IMR-90 (cell line): ENCODE measurements around the gene CLDN9. TPM values are rescaled to one million over a fixed set of nuclear protein-coding genes. Genes with fewer than 3 reads are reported as not detected.
A peak's percentile ranks its signal among the peaks of the same experiment; 100 is the strongest.

Experiments
- ATAC-seq: fragments of 200-7000 bp; cut with Tn5 transposase; 2 replicates; pipeline ENCODE4 v1.9.1; 2020; ENCODE audit warnings: low read depth, mild to moderate bottlenecking, moderate library complexity
- BruUV-seq: library from RNA; stranded (reverse); fragments of 400-500 nt; replicated peaks from 2 replicates; lab custom pipeline; 2021; lab: Mats Ljungman, UMichigan
- CTCF ChIA-PET: fragments of 300-600 bp; formaldehyde crosslinking; extraction: SDS; loops from one replicate; lab custom pipeline; 2021; ENCODE audit warnings: antibody characterized with exemption; lab: Yijun Ruan, JAX
- POLR2A ChIA-PET: fragments of 300-600 bp; sonication (Branson Sonifier 250); formaldehyde crosslinking; loops from one replicate; lab custom pipeline; 2022; ENCODE audit warnings: antibody characterized with exemption; ENCODE audit not compliant: unreplicated experiment; lab: Charles Lee
- DNase-seq: peaks from one replicate; pipeline ENCODE4 v3.0.0; 2013
- H2AFZ ChIP-seq: replicated peaks from 2 replicates; pipeline ENCODE3; 2013; ENCODE audit warnings: low read length, mild to moderate bottlenecking; ENCODE audit not compliant: poor library complexity
- H2AK5ac ChIP-seq: 2 replicates; pipeline ENCODE4 v1.6.1; 2013; ENCODE audit warnings: low read depth, low read length, inconsistent platforms
- H2AK9ac ChIP-seq: replicated peaks from 2 replicates; pipeline ENCODE3; 2013; ENCODE audit warnings: mild to moderate bottlenecking, low read depth, low read length, moderate library complexity; ENCODE audit not compliant: poor library complexity
- H2BK120ac ChIP-seq: 2 replicates; pipeline ENCODE4 v1.6.1; 2013; ENCODE audit warnings: low read depth, low read length, inconsistent platforms
- H2BK15ac ChIP-seq: 3 replicates; pipeline ENCODE4 v1.6.1; 2013; ENCODE audit warnings: low read depth, low read length, inconsistent platforms
- H2BK20ac ChIP-seq: 2 replicates; pipeline ENCODE4 v1.6.1; 2013; ENCODE audit warnings: low read depth, mild to moderate bottlenecking, inconsistent platforms, low read length, moderate library complexity
- H2BK5ac ChIP-seq: 2 replicates; pipeline ENCODE4 v1.6.1; 2013; ENCODE audit warnings: mild to moderate bottlenecking, low read depth, low read length, inconsistent platforms; ENCODE audit not compliant: poor library complexity, severe bottlenecking
- H3K14ac ChIP-seq: replicated peaks from 2 replicates; pipeline ENCODE4 v1.6.1; 2013; ENCODE audit warnings: low read depth, low read length, inconsistent platforms
- H3K18ac ChIP-seq: 2 replicates; pipeline ENCODE4 v1.6.1; 2013; ENCODE audit warnings: low read depth, low read length, control low read depth
- H3K23ac ChIP-seq: 2 replicates; pipeline ENCODE4 v1.6.1; 2013; ENCODE audit warnings: low read depth, low read length, inconsistent platforms
- H3K27ac ChIP-seq: 2 replicates; pipeline ENCODE4 v1.5.1; 2013; ENCODE audit warnings: mild to moderate bottlenecking, control low read depth, low read length; ENCODE audit not compliant: insufficient read depth
- H3K27me3 ChIP-seq: 2 replicates; pipeline ENCODE4 v1.6.1; 2013; ENCODE audit warnings: low read length; ENCODE audit not compliant: control insufficient read depth, insufficient read depth
- H3K36me3 ChIP-seq: 2 replicates; pipeline ENCODE4 v1.6.1; 2013; ENCODE audit warnings: low read length, mixed read lengths; ENCODE audit not compliant: control insufficient read depth, insufficient read depth
- H3K4ac ChIP-seq: 2 replicates; pipeline ENCODE4 v1.6.1; 2013; ENCODE audit warnings: low read depth, low read length, inconsistent platforms
- H3K4me1 ChIP-seq: 2 replicates; pipeline ENCODE4 v1.6.1; 2013; ENCODE audit warnings: low read length, mixed read lengths; ENCODE audit not compliant: control insufficient read depth, insufficient read depth
- H3K4me2 ChIP-seq: 2 replicates; pipeline ENCODE4 v1.6.1; 2013; ENCODE audit warnings: low read depth, mild to moderate bottlenecking, control low read depth, low read length, moderate library complexity
- H3K4me3 ChIP-seq: 2 replicates; pipeline ENCODE4 v1.5.1; 2013; ENCODE audit warnings: low read depth, mild to moderate bottlenecking, control low read depth, low read length, moderate library complexity; ENCODE audit not compliant: insufficient read depth
- H3K56ac ChIP-seq: 2 replicates; pipeline ENCODE4 v1.6.1; 2013; ENCODE audit warnings: low read length, inconsistent platforms; ENCODE audit not compliant: insufficient read depth; ENCODE audit errors: extremely low read depth
- H3K79me1 ChIP-seq, 2 experiments: 2 replicates each; pipeline ENCODE4 v1.6.1; 2013; ENCODE audit warnings: low read length in 2 of 2, inconsistent platforms in 1 of 2, low read depth in 1 of 2
- H3K9ac ChIP-seq: 2 replicates; pipeline ENCODE4 v1.6.1; 2013; ENCODE audit warnings: low read depth, low read length, control low read depth
- H3K9me1 ChIP-seq: 2 replicates; pipeline ENCODE4 v1.6.1; 2013; ENCODE audit warnings: low read length, inconsistent platforms; ENCODE audit not compliant: insufficient read depth
- H3K9me3 ChIP-seq: 2 replicates; pipeline ENCODE4 v1.6.1; 2013; ENCODE audit warnings: low read length; ENCODE audit not compliant: control insufficient read depth, insufficient read depth
- H4K20me1 ChIP-seq: 2 replicates; pipeline ENCODE4 v1.6.1; 2013; ENCODE audit warnings: low read length, inconsistent platforms; ENCODE audit not compliant: insufficient read depth
- H4K5ac ChIP-seq: 2 replicates; pipeline ENCODE4 v1.6.1; 2013; ENCODE audit warnings: mild to moderate bottlenecking, low read depth, low read length, control low read depth
- H4K8ac ChIP-seq, 2 experiments: 2 replicates each; pipeline ENCODE4 v1.6.1; 2013; ENCODE audit warnings: low read depth in 2 of 2, low read length in 2 of 2, control low read depth in 1 of 2, inconsistent platforms in 1 of 2
- H4K91ac ChIP-seq: 2 replicates; pipeline ENCODE4 v1.6.1; 2013; ENCODE audit warnings: low read depth, low read length, inconsistent platforms; ENCODE audit not compliant: insufficient read depth
- BHLHE40 ChIP-seq: fragments of 150-350 bp; IDR thresholded peaks from 2 replicates; pipeline ENCODE4 v1.6.1; 2016; ENCODE audit warnings: mild to moderate bottlenecking, low read depth, low read length
- CEBPB ChIP-seq: IDR thresholded peaks from 2 replicates; pipeline ENCODE4 v1.6.1; 2012; ENCODE audit warnings: low read depth, low read length, improper control_type of control experiment
- CHD1 ChIP-seq: IDR thresholded peaks from 2 replicates; pipeline ENCODE4 v1.6.1; 2012; ENCODE audit warnings: low read depth, low read length, improper control_type of control experiment
- FOS ChIP-seq: fragments of 150-350 bp; IDR thresholded peaks from 2 replicates; pipeline ENCODE4 v1.6.1; 2016; ENCODE audit warnings: low read depth, low read length
- MAFK ChIP-seq: IDR thresholded peaks from 2 replicates; pipeline ENCODE4 v1.6.1; 2012; ENCODE audit warnings: low read depth, low read length, improper control_type of control experiment
- MAZ ChIP-seq: IDR thresholded peaks from 2 replicates; pipeline ENCODE4 v1.6.1; 2012; ENCODE audit warnings: low read depth, mild to moderate bottlenecking, low read length, improper control_type of control experiment, moderate library complexity, borderline replicate concordance
- MXI1 ChIP-seq: IDR thresholded peaks from 2 replicates; pipeline ENCODE4 v1.6.1; 2012; ENCODE audit warnings: low read depth, mild to moderate bottlenecking, low read length, moderate library complexity, borderline replicate concordance
- NFE2L2 ChIP-seq: fragments of 150-350 bp; IDR thresholded peaks from 2 replicates; pipeline ENCODE4 v1.6.1; 2016; ENCODE audit warnings: low read depth, mild to moderate bottlenecking, low read length
- POLR2A ChIP-seq: IDR thresholded peaks from 2 replicates; pipeline ENCODE4 v1.6.1; 2012; ENCODE audit warnings: mild to moderate bottlenecking, low read depth, low read length
- RCOR1 ChIP-seq: IDR thresholded peaks from 2 replicates; pipeline ENCODE4 v1.6.1; 2012; ENCODE audit warnings: mild to moderate bottlenecking, low read length, improper control_type of control experiment; ENCODE audit not compliant: insufficient replicate concordance
- RFX5 ChIP-seq: IDR thresholded peaks from 2 replicates; pipeline ENCODE4 v1.8.0; 2012; ENCODE audit warnings: low read depth, mild to moderate bottlenecking, low read length, moderate library complexity
- SMC3 ChIP-seq: fragments of 150-350 bp; IDR thresholded peaks from 2 replicates; pipeline ENCODE4 v1.6.1; 2016; ENCODE audit warnings: low read depth, mild to moderate bottlenecking, antibody characterized with exemption, low read length, moderate library complexity
- USF2 ChIP-seq: fragments of 150-350 bp; IDR thresholded peaks from 2 replicates; pipeline ENCODE4 v1.6.1; 2017; ENCODE audit warnings: mild to moderate bottlenecking, antibody characterized with exemption, low read length, low read depth
- WGBS, 2 experiments: methylation state at CpG; one replicate each; pipeline versions ENCODE4 v1.1.5 to v1.1.7; 2013; ENCODE audit warnings: missing lambda C conversion rate in 2 of 2; ENCODE audit not compliant: insufficient read length in 1 of 2; ENCODE audit errors: extremely low coverage in 2 of 2; 5-methylcytosine and 5-hydroxymethylcytosine counted together
- dilution Hi-C: fragments of 300-500 bp; cut with HindIII; formaldehyde crosslinking; loops from one replicate; pipeline ENCODE4 v1.14.3; 2018; ENCODE audit warnings: low sequenced_read_pairs; ENCODE audit not compliant: unreplicated experiment
- in situ Hi-C: fragments of 300-500 bp; cut with MboI; formaldehyde crosslinking; loops from 3 replicates; pipeline ENCODE4 v1.14.3; 2019; ENCODE audit warnings: low sequenced_read_pairs, inconsistent platforms, mixed read lengths
- intact Hi-C: fragments of 100-400 bp; cut with micrococcal nuclease; formaldehyde crosslinking; loops from 2 replicates; pipeline ENCODE4 v1.10.0; 2022
- polyA plus RNA-seq, 3 experiments: library from polyadenylated mRNA; depleted of rRNA; stranded (reverse); fragments of >200 nt; gene quantifications; 2 replicates each; pipeline ENCODE4 v1.2.3, GENCODE V29; 2012; ENCODE audit warnings: low replicate concordance in 1 of 3
- total RNA-seq: library from RNA; depleted of rRNA; stranded (reverse); fragments of >200 nt; gene quantifications from 2 replicates; pipeline ENCODE4 v1.2.3, GENCODE V29; 2012
- TF ChIP-seq, protein P1 (sequence below): conservative IDR thresholded peaks from 2 replicates; pipeline ENCODE4 v1.5.1; 2012; ENCODE audit warnings: mild to moderate bottlenecking, low read depth, low read length, improper control_type of control experiment
- TF ChIP-seq, protein P2 (sequence below): fragments of 150-350 bp; IDR thresholded peaks from 2 replicates; pipeline ENCODE4 v1.6.1; 2016; ENCODE audit warnings: low read depth, mild to moderate bottlenecking, low read length, moderate library complexity, borderline replicate concordance

CLDN9 gene
- total and polyA plus RNA-seq, 2 of the 4 experiments (the other 2 are of a cell fraction): 0.05 TPM; not detected in 1

DNA sequence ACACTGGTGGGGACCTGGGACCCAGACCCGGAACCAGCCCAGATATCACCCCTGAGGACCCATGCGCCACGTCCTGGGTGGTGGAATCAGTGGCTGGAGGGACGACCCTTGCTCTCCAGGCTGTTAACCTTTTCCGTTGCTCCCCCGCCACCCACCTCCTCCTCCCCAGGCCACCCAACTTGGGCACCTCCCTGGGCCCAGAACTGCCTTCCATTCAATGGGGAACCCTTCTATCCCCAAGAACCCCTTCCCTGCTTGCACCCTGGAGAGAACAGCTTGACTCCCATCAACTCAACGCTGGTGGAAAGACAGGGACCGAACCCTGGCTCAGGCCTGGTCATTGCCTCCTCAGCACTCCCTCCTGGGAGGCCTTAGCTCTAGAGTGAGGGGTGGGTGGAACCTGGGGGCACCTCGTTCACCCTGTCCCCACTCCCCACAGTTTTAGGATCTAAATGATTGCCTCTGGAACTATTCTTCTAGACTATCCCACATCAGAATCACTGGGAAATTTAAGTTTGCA lies 47.1 kb downstream of the CLDN9 start:
- Histone ChIP-seq H3K9ac (peak overlapping the region; percentile 71), H2AK9ac (peak overlapping the region; percentile 21), H3K4ac (peak overlapping the region; percentile 93), H2BK20ac (peak overlapping the region; percentile 35; the same call in 1 of the 2 replicates), H3K4me3 (peak overlapping the region; percentile 27), H3K23ac (peak overlapping the region; percentile 35; the same call in 1 of the 2 replicates), H2BK120ac (peak overlapping the region; percentile 48; the same call in 1 of the 2 replicates), H3K9me1 (peaks cover 9% of the 10 kb centered on the region), H3K4me1 (peaks cover 8% of the 10 kb centered on the region), H2BK15ac (peak overlapping the region; percentile 90; the same call in 1 of the 3 replicates), H3K18ac (peak overlapping the region; percentile 82), H3K36me3 (no peaks in the 10 kb centered on the region), H3K4me2 (peak overlapping the region; percentile 71), H3K9me3 (no peaks in the 10 kb centered on the region), H2BK5ac (peak overlapping the region; percentile 84), H3K27me3 (no peaks in the 10 kb centered on the region; the same call in 1 of the 2 replicates), H2AK5ac (peak overlapping the region; percentile 74), H2AFZ (peak overlapping the region; percentile 100), H4K8ac (peak overlapping the region; percentile 87 to 100), H4K20me1 (no peaks in the 10 kb centered on the region; the same call in 1 of the 2 replicates), H3K27ac (peak overlapping the region; percentile 89), H3K79me1 (peaks cover 0 to 16% of the 10 kb centered on the region in 2 experiments; a peak in 1 of 4 replicates), H4K91ac (peak overlapping the region; percentile 62), H4K5ac (peak overlapping the region; percentile 93), H3K14ac (peak overlapping the region; percentile 88), H3K56ac (no peak overlapping the region)
- no CpG with 5 or more reads among the region's 9 CpGs for WGBS, 2 experiments
- ChIA-PET CTCF (interaction anchor here (0.6 to 2.2 kb wide), 8 partner anchors 12 to 112 kb away, joined by 3 to 9 read pairs (median 4); no protein-coding TSS in a partner anchor), POLR2A (no interaction called here)
- BruUV-seq: no TSS peak
- intact Hi-C loops (loop anchor here (1.0 to 2.0 kb wide), 4 partner anchors 47 to 107 kb away; no protein-coding TSS in a partner anchor), dilution Hi-C loops (no loop called here), in situ Hi-C loops (loop anchor here (5.0 kb wide), 1 partner anchor 43 kb away; no protein-coding TSS in a partner anchor)
- ATAC-seq: no peak
- TF ChIP-seq RCOR1 (no peak), BHLHE40 (no peak), MXI1 (no peak), RFX5 (no peak), NFE2L2 (no peak), MAZ (no peak), SMC3 (no peak), MAFK (no peak), CHD1 (no peak), FOS (no peak), POLR2A (no peak), USF2 (no peak), CEBPB (no peak)
- TF ChIP-seq, protein P1, sequence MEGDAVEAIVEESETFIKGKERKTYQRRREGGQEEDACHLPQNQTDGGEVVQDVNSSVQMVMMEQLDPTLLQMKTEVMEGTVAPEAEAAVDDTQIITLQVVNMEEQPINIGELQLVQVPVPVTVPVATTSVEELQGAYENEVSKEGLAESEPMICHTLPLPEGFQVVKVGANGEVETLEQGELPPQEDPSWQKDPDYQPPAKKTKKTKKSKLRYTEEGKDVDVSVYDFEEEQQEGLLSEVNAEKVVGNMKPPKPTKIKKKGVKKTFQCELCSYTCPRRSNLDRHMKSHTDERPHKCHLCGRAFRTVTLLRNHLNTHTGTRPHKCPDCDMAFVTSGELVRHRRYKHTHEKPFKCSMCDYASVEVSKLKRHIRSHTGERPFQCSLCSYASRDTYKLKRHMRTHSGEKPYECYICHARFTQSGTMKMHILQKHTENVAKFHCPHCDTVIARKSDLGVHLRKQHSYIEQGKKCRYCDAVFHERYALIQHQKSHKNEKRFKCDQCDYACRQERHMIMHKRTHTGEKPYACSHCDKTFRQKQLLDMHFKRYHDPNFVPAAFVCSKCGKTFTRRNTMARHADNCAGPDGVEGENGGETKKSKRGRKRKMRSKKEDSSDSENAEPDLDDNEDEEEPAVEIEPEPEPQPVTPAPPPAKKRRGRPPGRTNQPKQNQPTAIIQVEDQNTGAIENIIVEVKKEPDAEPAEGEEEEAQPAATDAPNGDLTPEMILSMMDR: no peak
- TF ChIP-seq, protein P2, sequence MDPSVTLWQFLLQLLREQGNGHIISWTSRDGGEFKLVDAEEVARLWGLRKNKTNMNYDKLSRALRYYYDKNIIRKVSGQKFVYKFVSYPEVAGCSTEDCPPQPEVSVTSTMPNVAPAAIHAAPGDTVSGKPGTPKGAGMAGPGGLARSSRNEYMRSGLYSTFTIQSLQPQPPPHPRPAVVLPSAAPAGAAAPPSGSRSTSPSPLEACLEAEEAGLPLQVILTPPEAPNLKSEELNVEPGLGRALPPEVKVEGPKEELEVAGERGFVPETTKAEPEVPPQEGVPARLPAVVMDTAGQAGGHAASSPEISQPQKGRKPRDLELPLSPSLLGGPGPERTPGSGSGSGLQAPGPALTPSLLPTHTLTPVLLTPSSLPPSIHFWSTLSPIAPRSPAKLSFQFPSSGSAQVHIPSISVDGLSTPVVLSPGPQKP: no peak
- no peak for DNase-seq
